Urinary bladder (tissue), 4 donors: ENCODE data around the gene MAGI1. TPM values are rescaled to one million over a fixed set of nuclear protein-coding genes. Genes with fewer than 3 reads are reported as not detected.

Experiments used
- DNase-seq: peaks from one replicate; pipeline ENCODE4 v3.0.0-alpha.2; 2015; ENCODE audit errors: extremely low spot score
- H3K27ac ChIP-seq: one replicate; pipeline ENCODE4 v1.5.1; 2013; ENCODE audit warnings: low read depth, mild to moderate bottlenecking, moderate library complexity
- H3K36me3 ChIP-seq: one replicate; pipeline ENCODE4 v1.6.1; 2013; ENCODE audit warnings: mild to moderate bottlenecking, moderate library complexity; ENCODE audit not compliant: insufficient read depth
- H3K4me1 ChIP-seq: one replicate; pipeline ENCODE4 v1.6.1; 2013; ENCODE audit warnings: mild to moderate bottlenecking, moderate library complexity; ENCODE audit not compliant: insufficient read depth
- H3K4me3 ChIP-seq: one replicate; pipeline ENCODE4 v1.5.1; 2013; ENCODE audit warnings: low read depth, low read length
- WGBS: extraction: QIAGEN DNeasy Blood & Tissue Kit; methylation state at CpG from one replicate; pipeline ENCODE4 v1.1.7; 2013; 5-methylcytosine and 5-hydroxymethylcytosine counted together
- polyA plus RNA-seq: library from polyadenylated mRNA; stranded (reverse); fragments of 200-250 nt; gene quantifications from one replicate; pipeline ENCODE4 v1.2.3, GENCODE V29; 2013
- total RNA-seq: library from RNA; depleted of rRNA; stranded (reverse); fragments of >200 nt; gene quantifications from one replicate; pipeline ENCODE4 v1.2.3, GENCODE V29; 2014
- donor health status: healthy with polysubstance abuse.
- donor health status: healthy.

The MAGI1 gene
- total and polyA plus RNA-seq, 2 donors, result 9.7 to 46.7 TPM

DNA sequence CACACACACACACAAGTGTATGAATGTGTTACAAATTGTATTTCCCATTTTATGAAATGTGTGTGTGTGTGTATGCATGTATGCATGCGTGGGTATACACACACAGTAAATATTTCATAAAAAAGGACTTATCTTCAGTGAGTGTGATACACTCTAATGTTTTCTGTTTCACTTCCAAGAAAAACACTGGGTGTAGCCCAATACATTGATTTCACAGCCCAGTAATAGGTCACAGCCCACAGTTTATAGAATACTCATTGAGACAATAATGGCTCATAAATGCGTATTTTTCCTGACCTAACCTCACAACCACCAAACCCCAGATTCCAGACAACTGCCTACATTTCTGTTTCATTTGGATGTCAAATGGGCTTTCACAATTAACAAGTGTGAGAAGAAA lies 619.5 kb downstream of the MAGI1 start:
- no peak for DNase-seq
- no peak overlapping the region for H3K4me3 ChIP-seq
- no peaks in the 10 kb centered on the region for H3K4me1 ChIP-seq
- WGBS, result 95% methylated on average over 2 of the region's 2 CpGs
- H3K36me3 ChIP-seq, result peaks cover 1% of the 10 kb centered on the region
- H3K27ac ChIP-seq, result no peak overlapping the region

- Histone ChIP-seq H3K4me3 (no peak overlapping the region), H3K4me1 (no peaks in the 10 kb centered on the region), H3K27ac (no peak overlapping the region), H3K36me3 (no peaks in the 10 kb centered on the region)
- WGBS, result 74% methylated on average over 3 of the region's 3 CpGs
- no peak for DNase-seq
These were observed 624.8 kb downstream of the MAGI1 start for GRCh38 chr3:65413891-65414290.

DNA sequence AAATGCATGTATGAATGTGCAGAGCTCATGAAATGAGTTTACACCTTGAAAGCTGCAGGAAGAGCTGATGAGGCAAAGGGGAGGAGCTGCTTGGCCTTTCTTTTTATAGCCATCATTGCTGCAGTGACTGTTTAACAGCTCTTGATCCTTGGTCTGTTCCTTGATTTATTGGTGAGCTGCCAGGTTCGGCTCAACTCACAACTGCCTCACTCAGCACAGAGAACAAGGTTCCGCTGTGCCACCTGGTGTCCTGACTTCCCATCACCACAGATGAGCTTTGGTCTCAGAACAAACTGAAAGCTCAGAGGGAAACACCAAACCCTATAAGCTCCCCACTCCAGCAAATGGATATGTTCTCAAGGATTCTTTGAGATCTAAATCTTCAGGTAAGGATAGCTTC lies 626.1 kb downstream of the MAGI1 start:
- Histone ChIP-seq H3K4me3 (no peak overlapping the region), H3K4me1 (no peaks in the 10 kb centered on the region), H3K27ac (no peak overlapping the region), H3K36me3 (no peaks in the 10 kb centered on the region)
- 38% methylated on average over 2 of the region's 2 CpGs for WGBS
- peak; percentile 25 for DNase-seq

- Histone ChIP-seq H3K27ac (no peak overlapping the region), H3K4me3 (no peak overlapping the region), H3K36me3 (no peaks in the 10 kb centered on the region), H3K4me1 (no peaks in the 10 kb centered on the region)
- no peak for DNase-seq
- 46% methylated on average over 3 of the region's 3 CpGs for WGBS
These were observed 627.4 kb downstream of the MAGI1 start for GRCh38 chr3:65411367-65411766.

- H3K36me3 ChIP-seq, result no peaks in the 10 kb centered on the region
- no peak overlapping the region for H3K27ac ChIP-seq
- no peak for DNase-seq
- H3K4me1 ChIP-seq, result no peaks in the 10 kb centered on the region
- no peak overlapping the region for H3K4me3 ChIP-seq
- WGBS, result 47% methylated on average over 3 of the region's 3 CpGs
These were observed 629.5 kb downstream of the MAGI1 start for GRCh38 chr3:65409176-65409569.

GRCh38 chr3:65408531-65409175 lies 630.1 kb downstream of the MAGI1 start:
- DNase-seq, result no peak
- 85% methylated on average over 6 of the region's 6 CpGs for WGBS
- H3K4me3 ChIP-seq, result no peak overlapping the region
- H3K4me1 ChIP-seq, result no peaks in the 10 kb centered on the region
- H3K36me3 ChIP-seq, result no peaks in the 10 kb centered on the region
- H3K27ac ChIP-seq, result no peak overlapping the region

DNA sequence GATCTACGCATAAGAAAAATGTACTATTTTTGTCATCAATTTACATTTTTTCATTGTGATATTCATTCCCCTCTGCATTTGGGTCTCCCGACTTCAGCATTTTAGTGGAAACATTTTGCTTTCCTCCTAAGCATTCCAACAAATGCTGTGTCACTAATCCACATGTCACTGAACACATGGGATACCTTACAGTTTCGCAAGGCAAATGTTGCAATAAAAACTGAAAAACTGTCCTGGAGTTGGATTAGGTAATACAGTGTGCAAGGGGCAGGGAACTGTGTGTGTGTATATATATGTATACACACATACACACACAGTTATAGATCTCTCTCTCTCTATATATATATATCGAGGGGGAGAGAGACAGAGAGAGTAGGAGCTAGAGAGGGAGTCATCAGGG lies 632.2 kb downstream of the MAGI1 start:
- DNase-seq, result no peak
- H3K4me3 ChIP-seq, result no peak overlapping the region
- no peaks in the 10 kb centered on the region for H3K4me1 ChIP-seq
- H3K27ac ChIP-seq, result no peak overlapping the region
- no peaks in the 10 kb centered on the region for H3K36me3 ChIP-seq
- WGBS, result 65% methylated on average over 4 of the region's 4 CpGs

- Histone ChIP-seq H3K4me3 (no peak overlapping the region), H3K4me1 (no peaks in the 10 kb centered on the region), H3K36me3 (no peaks in the 10 kb centered on the region), H3K27ac (no peak overlapping the region)
- DNase-seq, result no peak
- WGBS, result 79% methylated on average over 7 of the region's 7 CpGs
These were observed 636.1 kb downstream of the MAGI1 start for GRCh38 chr3:65402597-65402996.

- no peak overlapping the region for H3K27ac ChIP-seq
- no peak for DNase-seq
- no peaks in the 10 kb centered on the region for H3K4me1 ChIP-seq
- no peak overlapping the region for H3K4me3 ChIP-seq
- WGBS, result 41% methylated on average over 10 of the region's 10 CpGs
- H3K36me3 ChIP-seq, result no peaks in the 10 kb centered on the region
These were observed 637.1 kb downstream of the MAGI1 start for GRCh38 chr3:65401359-65402305.

DNA sequence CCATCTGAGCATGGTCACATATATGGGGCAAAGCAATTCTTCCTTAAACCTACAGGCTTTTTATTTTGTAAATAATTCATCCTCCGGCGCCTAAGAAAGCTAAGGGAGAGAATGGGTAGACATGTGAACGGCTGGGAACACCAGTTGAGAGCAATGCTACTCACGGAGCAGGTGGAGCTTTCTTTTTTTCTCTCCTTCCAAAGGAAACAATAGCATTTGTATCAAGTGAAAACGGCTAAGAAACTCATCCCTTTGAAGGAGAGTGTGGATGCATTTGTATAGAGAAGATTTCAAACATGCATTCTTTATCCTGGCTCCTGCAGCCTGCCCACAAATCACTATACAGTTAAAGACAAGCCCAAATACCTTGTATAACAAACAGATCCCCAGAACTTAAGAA lies 637.8 kb downstream of the MAGI1 start:
- WGBS, result 60% methylated on average over 5 of the region's 5 CpGs
- H3K4me3 ChIP-seq, result no peak overlapping the region
- DNase-seq, result no peak
- H3K36me3 ChIP-seq, result no peaks in the 10 kb centered on the region
- H3K4me1 ChIP-seq, result no peaks in the 10 kb centered on the region
- H3K27ac ChIP-seq, result no peak overlapping the region

- DNase-seq, result no peak
- Histone ChIP-seq H3K4me3 (no peak overlapping the region), H3K36me3 (no peaks in the 10 kb centered on the region), H3K27ac (no peak overlapping the region), H3K4me1 (no peaks in the 10 kb centered on the region)
These were observed 639.8 kb downstream of the MAGI1 start for GRCh38 chr3:65398953-65399352.

- no peak for DNase-seq
- H3K27ac ChIP-seq, result no peak overlapping the region
- no peak overlapping the region for H3K4me3 ChIP-seq
- H3K36me3 ChIP-seq, result no peaks in the 10 kb centered on the region
- H3K4me1 ChIP-seq, result no peaks in the 10 kb centered on the region
These were observed 642.6 kb downstream of the MAGI1 start for GRCh38 chr3:65396078-65396477.

DNA sequence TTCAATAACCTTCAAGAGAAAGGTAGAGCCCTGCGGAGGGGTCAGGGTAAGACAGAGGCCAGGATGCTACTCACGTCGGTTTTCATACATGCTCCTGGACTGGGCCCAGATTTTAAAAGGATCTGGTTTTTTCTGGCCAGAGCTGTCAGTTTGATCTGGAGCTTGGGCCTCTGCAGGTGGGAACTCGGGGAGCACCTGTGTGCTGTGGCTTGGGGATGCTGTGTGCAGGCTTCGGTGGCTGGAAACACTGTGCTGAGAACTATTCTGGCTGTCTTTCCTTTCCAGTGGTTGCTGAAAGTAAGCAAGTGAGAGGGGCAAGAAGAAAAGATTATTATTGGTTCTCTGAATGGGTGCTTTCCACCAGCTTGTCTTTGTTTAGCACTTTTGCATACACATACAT lies 647.6 kb downstream of the MAGI1 start:
- Histone ChIP-seq H3K4me1 (no peaks in the 10 kb centered on the region), H3K4me3 (no peak overlapping the region), H3K27ac (no peak overlapping the region), H3K36me3 (peaks cover 3% of the 10 kb centered on the region)
- no peak for DNase-seq
- 82% methylated on average over 5 of the region's 5 CpGs for WGBS

- H3K36me3 ChIP-seq, result peaks cover 3% of the 10 kb centered on the region
- H3K4me1 ChIP-seq, result no peaks in the 10 kb centered on the region
- no peak for DNase-seq
- WGBS, result 91% methylated on average over 4 of the region's 4 CpGs
- H3K27ac ChIP-seq, result no peak overlapping the region
- no peak overlapping the region for H3K4me3 ChIP-seq
These were observed 652.9 kb downstream of the MAGI1 start for GRCh38 chr3:65385805-65386204.
